Epidermal melanocyte (primary cell): ENCODE measurements around the gene MTA1.

Experiments
- DNase-seq: peaks from one replicate; pipeline ENCODE4 v3.0.0; 2011; ENCODE audit warnings: low spot score; ENCODE audit not compliant: insufficient read length

MTA1 gene

GRCh38 chr14:105474483-105475268, 55.0 kb downstream of the MTA1 start, which contains the start of gene CRIP2:
Gene CRIP2 (plus strand): TSS chr14:105474821. CDS start chr14:105474863, 42 bp downstream.
- peak; percentile 92 for DNase-seq

- DNase-seq, result peak; percentile 84
Measured at GRCh38 chr14:105475269-105476096, 55.9 kb downstream of the MTA1 start.

DNA sequence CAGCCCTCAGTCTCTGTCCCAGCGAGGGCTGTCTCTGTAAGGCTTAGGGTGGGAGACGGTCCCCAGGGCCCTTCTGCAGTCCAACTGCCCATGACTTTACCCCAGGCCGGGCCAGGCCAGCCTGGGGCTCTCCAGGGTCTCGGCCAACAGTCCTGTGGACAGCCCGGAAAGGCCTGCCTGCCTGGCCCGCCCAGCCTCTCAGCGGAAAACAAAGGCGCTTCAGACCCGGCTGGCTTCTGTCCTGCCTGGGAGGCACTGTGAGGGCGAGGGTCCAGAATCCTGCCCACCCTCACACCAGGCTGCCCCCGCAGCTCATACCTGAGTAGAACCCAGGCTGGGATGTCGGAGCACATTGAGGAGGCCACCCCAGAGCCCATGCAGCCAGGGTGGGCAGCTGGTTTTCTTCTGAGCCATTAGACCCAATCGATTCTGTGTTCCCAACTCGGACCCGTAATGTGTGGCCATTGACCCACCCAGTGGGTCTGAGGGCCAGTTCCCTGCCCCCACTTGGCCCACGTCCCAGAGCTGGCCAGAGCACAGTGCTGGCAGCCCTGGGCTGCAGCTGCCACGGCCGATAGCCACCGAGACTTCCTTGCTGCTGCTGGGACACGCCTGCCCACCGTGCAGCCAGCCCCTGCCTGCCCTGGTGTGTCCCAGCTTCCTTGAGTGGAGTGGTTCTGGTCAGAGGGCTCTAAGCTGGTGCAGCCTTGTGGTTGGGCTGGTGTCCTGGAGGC, 56.6 kb downstream of the MTA1 start:
- peak; percentile 89 for DNase-seq

GRCh38 chr14:105476831-105477659, 57.4 kb downstream of the MTA1 start:
- DNase-seq, result no peak

- DNase-seq, result no peak
Measured at GRCh38 chr14:105477660-105478397, 58.2 kb downstream of the MTA1 start.

DNA sequence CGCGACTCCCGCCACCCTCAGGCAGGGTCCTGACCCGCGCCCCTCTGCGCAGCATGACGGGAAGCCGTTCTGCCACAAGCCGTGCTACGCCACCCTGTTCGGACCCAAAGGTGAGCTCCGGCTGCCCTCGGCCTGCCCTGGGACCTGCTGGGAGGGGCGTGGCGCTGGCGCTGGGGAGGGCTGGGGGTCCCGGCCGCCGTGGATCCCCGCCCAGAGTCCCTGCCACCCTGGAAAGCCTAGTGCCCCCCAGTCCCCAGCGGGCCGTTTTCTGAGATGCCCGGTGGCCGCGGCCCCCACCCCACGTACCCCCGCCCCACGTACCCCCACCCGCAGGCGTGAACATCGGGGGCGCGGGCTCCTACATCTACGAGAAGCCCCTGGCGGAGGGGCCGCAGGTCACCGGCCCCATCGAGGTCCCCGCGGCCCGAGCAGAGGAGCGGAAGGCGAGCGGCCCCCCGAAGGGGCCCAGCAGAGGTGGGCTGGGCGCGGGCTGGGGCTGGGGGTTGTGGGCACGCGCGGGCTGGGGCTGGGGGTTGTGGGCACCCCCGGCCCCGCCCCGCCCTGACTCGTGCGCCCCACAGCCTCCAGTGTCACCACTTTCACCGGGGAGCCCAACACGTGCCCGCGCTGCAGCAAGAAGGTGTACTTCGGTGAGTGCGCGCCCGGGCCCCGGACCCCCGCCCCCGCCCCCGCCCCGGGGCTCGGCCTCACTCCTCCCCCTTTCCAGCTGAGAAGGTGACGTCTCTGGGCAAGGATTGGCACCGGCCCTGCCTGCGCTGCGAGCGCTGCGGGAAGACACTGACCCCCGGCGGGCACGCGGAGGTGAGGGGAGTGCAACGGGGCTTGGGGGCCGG, 59.0 kb downstream of the MTA1 start:
- no peak for DNase-seq

GRCh38 chr14:105479431-105480158, 60.0 kb downstream of the MTA1 start:
- no peak for DNase-seq

DNA sequence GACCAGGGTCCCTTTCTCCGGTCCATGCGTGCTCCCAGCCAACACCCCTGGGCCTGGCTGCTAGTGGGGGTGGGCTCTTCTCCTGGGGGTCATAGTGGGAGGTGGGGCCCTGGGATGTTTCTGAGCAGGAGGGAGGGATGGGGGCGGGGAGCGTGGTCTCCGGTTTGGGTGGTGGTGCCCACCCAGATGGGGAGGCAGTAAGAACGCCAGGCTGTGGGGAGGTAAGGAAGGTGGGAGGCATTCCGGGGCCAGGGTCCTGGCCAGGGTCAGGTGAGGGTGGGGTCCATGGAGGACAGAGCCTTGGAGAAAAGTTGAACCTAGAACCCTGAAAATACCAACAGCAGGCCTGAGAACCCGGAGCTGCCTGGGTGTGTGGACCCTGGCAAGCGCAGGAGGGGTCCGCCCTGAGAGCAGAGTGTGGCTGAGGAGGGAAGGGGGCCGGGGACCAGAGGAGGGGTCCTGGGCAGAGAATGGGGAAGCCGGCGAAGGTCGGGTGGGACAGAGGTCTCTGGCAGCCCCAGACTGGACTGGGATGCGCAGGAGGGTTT, 60.6 kb downstream of the MTA1 start:
- no peak for DNase-seq

DNA sequence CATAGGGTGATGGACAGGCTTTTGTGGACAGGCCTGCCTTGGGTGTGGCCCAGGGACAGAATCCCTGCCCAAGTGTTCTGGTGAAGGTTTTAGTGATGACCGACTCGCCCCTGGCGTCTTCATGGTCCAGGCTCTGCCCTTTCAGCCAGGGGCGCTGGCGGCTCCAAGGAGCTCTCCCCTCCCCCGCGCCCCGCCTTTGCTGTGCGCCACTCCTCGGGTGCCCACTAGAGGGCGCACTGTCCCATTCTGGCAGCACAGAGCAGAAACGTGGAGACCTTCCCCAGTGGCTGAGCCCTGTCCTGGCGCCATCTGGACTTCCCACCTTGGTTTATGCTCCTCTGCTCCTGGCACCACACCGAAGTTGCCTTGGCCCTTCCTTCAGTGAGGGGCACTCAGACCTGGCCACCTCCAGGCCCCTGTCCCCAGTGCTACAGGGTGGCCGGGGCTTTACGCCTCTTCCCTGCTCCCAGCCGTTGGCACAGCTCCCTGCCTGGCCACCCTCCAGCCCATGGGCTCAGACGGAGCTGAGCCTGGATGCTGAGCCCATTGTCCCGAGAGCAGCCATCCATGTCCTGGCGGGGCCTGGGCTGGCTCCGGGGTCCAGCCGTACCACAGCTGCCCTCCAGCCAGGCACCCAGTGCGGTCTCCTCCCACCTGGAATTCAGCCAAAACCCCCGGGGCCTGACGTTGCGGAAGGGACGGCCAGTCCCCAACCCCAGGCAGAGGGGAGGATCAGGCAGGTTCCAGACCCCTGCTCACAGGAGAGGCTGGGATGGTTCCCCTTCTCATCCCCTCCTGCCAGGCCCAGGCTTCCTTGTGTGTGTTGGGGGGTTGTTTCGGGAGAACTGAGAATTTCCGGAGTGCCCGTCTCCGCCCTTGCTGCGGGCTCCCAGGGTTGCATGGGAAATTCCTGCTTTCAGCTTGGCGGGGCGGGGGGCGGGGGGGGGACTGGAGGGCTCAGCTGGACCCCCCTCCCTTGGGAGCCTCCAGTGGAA, 61.5 kb downstream of the MTA1 start:
- DNase-seq, result peak; percentile 98

- peak; percentile 99 for DNase-seq
Measured at GRCh38 chr14:105481886-105482457, 62.3 kb downstream of the MTA1 start.

DNA sequence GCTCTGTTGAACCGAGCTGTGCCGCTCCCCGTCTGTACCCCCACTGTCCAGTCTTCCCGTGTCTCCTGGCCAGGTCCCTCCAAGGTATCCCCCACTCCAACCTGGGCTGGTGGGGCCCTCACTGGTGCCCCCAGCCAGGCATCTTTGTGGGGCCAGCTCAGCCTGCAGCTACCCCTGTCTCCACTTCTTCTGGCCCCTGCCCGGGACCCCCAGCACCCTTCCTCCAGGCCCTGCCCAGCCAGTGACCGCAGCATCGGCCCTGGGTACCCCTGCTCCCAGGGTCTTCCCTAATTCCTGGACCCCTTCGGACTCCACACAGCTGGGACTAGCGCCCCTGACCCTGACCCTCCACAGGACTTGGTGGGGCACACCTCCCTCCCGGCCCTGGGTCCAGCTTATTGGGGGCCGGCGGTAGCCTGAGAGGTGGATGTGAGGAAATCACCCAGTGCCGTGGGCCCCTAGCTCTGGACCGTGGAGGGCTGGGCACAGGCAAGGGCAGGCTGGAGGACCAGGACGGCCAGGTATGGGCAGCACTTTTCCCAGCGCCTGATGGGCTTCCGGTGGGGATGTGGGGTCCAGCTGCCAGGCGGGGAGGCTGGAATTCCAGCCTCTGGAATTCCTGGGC, 63.0 kb downstream of the MTA1 start:
- DNase-seq, result no peak

- no peak for DNase-seq
Measured at GRCh38 chr14:105483300-105484068, 63.9 kb downstream of the MTA1 start.

- DNase-seq, result no peak
Measured at GRCh38 chr14:105484069-105484996, 64.7 kb downstream of the MTA1 start.

- no peak for DNase-seq
Measured at GRCh38 chr14:105484997-105485393, 65.4 kb downstream of the MTA1 start.
